CD4-positive, alpha-beta T cell treated with Interleukin-17A for 4 hours (primary cell): ENCODE data around the gene TM4SF20.
"Not testable (repeated sequence)": the region's sequence is repeated elsewhere in the genome, so short reads cannot be mapped to it uniquely, and the experiment has no call there.

ENCODE experiments used
- DNase-seq: peaks from one replicate; pipeline ENCODE4 v3.0.0-alpha.2; 2020; ENCODE audit warnings: mixed read lengths

Gene TM4SF20

DNA sequence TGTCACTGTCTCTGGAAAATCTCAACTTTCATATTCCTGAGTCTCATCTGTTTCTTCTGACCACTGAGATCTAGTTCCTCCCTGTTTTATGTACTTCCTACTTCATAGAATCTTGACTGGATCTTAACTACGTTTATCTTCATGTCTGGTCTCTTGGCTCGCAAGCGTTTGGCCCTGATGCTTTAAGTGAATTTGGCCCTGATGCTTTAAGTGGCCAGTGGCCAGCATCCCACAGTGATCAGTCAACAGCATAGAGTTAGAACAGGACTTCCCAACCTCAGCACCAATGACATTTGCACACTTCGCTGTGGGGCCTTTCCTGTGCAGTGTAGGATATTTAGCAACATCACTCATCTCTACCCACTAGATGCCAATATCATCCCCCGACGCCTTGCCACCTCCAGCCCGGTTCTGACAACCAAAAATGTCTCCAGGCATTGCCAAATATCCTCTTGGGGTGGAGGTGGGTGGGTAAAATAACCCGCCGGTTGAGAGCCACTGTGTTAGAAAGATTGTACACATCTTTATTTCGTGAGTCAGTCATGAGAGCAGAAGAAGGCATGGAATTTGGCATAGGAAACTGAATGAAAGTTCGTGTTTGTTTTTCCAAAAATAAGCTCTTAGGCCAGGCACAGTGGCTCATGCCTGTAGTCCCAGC lies 12.2 kb downstream of the TM4SF20 start:
- DNase-seq = no peak

GRCh38 chr2:227365833-227366232 lies 13.3 kb downstream of the TM4SF20 start:
- DNase-seq = no peak

DNA sequence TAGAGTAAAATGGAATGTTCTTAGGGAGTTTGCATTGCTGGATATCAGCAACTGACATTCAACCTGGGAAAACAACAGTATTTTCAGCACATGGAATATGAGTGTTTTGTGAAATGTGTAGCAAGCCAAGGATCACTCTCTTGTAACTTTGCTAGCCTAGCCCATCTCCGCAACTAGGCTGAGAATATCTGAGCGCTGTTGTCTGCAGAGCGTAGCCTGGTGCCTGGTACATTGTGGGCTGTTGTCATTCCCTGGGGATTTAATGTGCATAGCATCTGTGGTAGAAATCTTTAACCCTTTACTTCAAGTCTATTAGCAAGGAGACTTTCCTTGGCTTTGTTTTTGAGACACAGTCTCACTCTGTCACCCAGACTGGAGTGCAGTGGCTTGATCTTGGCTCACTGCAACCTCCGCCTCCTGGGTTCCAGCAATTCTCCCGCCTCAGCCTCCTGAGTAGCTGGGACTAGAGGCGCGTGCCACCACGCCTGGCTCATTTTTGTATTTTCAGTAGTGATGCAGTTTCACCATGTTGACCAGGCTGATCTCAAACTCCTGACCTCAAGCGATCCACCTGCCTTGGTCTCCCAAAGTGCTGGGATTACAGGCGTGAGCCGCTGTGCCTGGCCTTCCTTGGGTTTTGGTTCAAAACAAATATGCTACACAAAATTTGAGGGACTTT lies 14.4 kb downstream of the TM4SF20 start:
- not testable (repeated sequence) for DNase-seq

- DNase-seq = peak; percentile 5
Observed at GRCh38 chr2:227363756-227364155, 15.3 kb downstream of the TM4SF20 start.

DNA sequence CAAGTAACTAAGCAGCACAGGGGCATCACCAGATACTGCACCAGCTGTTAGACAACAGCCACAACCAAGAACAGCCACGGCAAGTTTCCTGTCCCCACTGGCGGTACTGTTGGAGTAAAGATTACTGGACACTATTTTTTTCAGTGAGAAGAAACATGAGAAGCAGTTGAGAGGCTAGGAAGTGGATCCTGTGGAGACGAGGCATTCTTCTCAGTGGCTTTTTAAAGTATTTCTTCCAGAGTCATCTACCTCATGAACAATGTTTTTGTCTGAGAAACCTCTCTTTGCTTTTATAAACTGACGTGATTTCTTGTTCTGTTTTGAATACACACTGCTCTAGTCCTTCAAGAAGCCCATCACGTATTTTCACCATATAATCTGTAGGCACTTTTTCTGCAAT lies 18.8 kb downstream of the TM4SF20 start:
- DNase-seq = no peak

DNA sequence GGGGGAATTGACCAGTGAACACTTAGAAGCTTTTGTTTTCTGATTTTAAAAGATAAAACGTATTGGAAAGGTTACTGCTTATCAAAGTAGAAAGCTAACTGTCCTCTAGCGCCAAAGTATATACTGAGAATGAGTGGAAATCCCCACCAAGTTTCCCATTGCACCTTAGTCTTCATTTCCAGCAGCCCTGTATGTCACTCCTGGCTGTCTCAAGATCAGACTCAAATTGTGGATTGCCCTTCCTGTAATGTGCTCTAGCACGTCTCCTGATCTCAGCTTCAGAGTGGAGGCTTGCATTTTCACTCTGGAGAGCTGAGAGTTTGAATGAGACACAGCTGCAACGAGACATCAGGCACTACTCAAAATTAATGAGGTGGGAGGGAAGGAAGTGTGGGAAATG lies 27.5 kb downstream of the TM4SF20 start:
- no peak for DNase-seq

DNA sequence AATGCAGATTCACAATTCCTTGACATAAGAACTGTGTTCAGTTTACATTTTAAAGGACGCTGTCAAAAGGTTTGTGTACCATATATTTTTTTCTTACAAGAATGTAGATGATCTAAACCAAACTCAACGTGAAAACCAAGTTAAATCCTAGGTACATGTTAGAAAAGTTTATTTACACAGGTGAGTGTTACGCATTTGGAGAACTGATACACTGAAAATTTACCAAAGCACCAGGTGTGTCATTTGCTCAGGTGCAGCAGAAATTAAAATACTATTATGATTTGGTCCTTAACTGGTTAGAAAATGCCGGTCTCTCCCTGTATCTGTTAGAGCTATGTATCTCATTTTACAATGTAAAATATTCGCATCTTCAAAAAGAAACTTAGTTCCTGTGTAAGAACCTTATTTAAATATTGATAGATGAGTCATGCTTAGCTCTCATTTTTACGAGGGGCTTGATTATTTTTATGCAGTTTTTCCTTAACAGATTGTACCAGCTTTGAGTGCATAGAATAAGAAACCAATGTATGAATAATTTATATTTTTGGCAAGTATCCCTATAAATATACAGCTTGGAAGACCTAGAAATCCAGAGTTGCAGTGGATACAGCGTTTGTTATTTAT lies 29.0 kb downstream of the TM4SF20 start:
- no peak for DNase-seq

GRCh38 chr2:227348324-227348723 lies 30.8 kb downstream of the TM4SF20 start:
- DNase-seq = no peak

- no peak for DNase-seq
Observed at GRCh38 chr2:227347117-227347516, 32.0 kb downstream of the TM4SF20 start.

GRCh38 chr2:227344231-227344630 lies 34.9 kb downstream of the TM4SF20 start:
- no peak for DNase-seq

DNA sequence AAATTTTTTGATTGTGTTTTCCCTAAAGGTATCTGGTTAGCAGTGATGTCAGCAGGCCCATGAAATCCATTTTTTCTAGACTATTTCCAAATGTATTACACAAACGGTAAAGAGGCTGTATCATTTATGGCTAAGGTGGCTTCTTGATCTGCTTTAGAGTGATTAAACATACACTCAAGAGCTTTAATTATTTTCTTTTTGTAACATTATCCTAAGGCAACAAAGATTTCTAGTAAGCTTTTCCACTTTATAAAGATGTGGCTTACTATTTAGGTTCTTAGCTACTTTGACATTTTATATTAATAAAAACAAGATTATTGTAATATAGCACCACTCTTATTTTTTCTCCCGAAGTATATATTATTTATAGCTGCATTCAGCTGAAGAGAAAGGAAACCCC lies 37.6 kb downstream of the TM4SF20 start:
- no peak for DNase-seq

DNA sequence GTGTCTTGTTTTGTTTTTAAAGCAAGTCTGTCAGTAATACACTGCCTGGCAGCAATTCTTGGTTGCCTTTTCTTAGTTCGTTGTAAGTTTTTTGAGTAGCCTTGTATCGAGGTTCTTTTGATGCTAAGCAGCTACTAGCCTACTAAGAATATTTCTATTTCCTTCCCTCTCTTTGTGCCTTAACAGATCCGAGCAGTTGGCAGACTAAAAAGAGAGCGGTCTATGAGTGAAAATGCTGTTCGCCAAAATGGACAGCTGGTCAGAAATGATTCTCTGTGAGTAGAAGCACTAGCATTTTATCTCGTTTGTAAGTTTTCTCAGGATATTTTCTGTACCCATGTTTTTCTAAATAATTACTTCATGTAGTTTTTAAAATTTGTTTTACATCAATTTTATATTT lies 39.0 kb downstream of the TM4SF20 start:
- no peak for DNase-seq

DNA sequence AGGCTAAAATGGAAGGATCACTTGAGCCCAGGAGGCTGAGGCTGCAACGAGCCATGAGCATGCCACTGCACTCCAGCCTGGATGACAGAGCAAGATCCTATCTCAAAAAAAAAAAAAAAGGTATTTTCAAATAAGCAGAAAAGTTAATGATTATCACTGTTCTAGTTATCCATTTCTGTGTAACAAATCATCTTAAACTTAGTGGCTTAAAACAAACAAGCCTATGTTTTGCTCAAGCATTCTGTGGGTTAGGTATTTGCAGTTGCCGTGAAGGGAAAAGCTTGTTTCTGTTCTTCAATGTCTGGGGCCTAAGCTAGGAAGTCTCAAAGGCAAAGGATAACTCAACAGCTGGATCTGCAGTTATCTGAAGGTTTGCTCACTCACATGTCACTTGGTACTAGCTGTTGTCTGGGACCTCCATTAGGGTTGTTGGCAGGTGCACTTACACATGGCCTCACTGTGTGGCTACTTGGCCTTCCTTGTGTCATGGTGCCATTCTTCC lies 40.0 kb downstream of the TM4SF20 start:
- no peak for DNase-seq

- DNase-seq = no peak
Observed at GRCh38 chr2:227337442-227337841, 41.7 kb downstream of the TM4SF20 start.

DNA sequence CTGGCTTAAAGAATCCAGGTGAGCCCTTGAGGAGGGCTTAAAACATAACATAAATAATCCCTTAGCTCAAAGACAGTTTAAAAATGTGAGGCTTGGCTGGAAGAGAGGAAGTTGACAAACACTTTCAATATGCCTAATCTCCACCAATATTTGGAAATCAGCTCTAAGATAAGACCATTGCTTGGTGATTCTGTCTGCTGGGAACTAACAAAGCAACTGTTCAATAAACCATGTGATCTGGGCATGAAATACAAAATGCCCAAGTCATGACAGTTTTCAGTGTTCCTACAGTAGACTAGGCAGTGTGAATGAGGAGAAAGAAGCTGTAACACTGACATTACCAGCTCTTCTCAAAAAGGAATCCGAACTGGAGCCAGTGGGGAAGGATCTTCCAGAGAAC lies 43.4 kb downstream of the TM4SF20 start:
- no peak for DNase-seq

- no peak for DNase-seq
Observed at GRCh38 chr2:227326783-227327182, 52.3 kb downstream of the TM4SF20 start.

GRCh38 chr2:227325839-227326195 lies 53.3 kb downstream of the TM4SF20 start:
- DNase-seq = peak; percentile 8

GRCh38 chr2:227324995-227325838 lies 53.9 kb downstream of the TM4SF20 start, which contains the start of gene MFF:
TSS of gene MFF (plus strand) at chr2:227325251. CDS start at chr2:227330666, 5,415 bp downstream.
- peak; percentile 93 for DNase-seq

- peak; percentile 20 for DNase-seq
Observed at GRCh38 chr2:227324642-227324994, 54.5 kb downstream of the TM4SF20 start.

DNA sequence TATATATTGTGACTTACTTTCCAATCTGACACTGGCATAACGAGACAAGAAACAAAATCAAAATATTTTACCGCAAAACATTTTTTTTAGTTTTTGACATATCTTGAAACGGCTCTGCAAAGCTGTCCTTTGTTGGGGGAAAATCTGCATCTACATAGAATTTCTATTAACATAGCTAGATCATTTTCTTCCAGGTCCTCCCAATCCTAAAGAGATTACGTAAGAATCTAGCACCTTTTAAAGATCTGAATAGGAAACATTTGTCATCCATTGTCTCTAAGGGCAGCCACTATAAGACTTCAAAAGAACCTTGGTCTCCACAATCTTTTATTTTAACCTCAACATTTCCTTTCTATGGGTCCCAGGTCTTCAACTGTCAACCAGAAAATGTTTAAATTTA lies 55.3 kb downstream of the TM4SF20 start:
- no peak for DNase-seq

DNA sequence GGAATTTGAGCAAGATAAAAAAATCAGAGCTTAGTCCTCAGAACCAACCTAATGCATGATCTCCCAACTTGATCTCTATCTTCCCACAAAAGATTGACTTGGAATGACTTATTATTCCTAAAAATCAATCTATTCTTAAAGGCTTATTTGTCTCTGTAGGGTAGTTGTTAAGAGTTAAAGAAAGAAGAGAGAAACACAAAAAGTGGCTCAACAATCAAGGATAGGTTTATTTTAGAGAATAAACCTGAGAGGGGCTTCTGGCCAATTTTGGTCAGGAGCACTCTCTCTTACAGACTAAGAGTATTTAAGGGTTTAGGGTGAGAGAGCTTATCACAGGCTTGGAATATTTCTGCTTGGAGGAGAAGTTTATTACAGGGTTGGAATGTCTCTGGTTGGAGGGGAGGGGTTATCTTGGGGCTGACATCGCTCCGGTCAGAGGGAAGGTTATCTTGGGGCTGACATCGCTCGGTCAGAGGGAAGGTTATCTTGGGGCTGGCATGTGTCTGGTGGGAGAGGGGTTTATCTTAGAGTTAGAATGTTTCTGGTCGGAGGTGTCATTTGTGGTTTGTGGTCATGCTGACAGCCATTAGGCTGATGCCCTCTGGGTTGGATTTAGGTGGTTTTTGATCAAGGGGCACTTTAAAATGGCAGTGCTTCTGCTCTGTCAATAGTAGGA lies 56.4 kb downstream of the TM4SF20 start:
- no peak for DNase-seq

GRCh38 chr2:227320305-227321094 lies 58.6 kb downstream of the TM4SF20 start:
- DNase-seq = no peak
